CD4-positive, alpha-beta T cell (primary cell): ENCODE results near the gene DNMT1. TPM values are rescaled to one million over a fixed set of nuclear protein-coding genes. Genes with fewer than 3 reads are reported as not detected.
"Not testable (repeated sequence)": the region's sequence is repeated elsewhere in the genome, so short reads cannot be mapped to it uniquely, and the experiment has no call there.

Source experiments
- ATAC-seq: fragments of 200-7000 bp; cut with Tn5 transposase; one replicate; pipeline ENCODE4 v1.10.0; 2022; ENCODE audit warnings: mild to moderate bottlenecking; ENCODE audit not compliant: poor library complexity
- CTCF ChIA-PET: fragments of 350-600 bp; sonication (Branson Sonifier 250); formaldehyde crosslinking; loops from one replicate; lab custom pipeline; 2021; ENCODE audit warnings: antibody characterized with exemption, inconsistent platforms; lab: Charles Lee
- POLR2A ChIA-PET: fragments of 350-600 bp; sonication (Branson Sonifier 250); formaldehyde crosslinking; loops from one replicate; lab custom pipeline; 2021; ENCODE audit warnings: antibody characterized with exemption, inconsistent platforms; lab: Charles Lee
- DNase-seq, 14 experiments: peaks; one replicate each; pipeline ENCODE4 v3.0.0-alpha.2; 2013 to 2020; ENCODE audit warnings: mixed read lengths in 2 of 14
- H3K27ac ChIP-seq, 2 donors: one replicate each; pipeline versions ENCODE4 v1.5.1 to v1.7.0; 2013; ENCODE audit warnings: low read length in 2 of 2, low read depth in 1 of 2, mild to moderate bottlenecking in 1 of 2
- H3K27me3 ChIP-seq, 2 experiments: 1 replicate in 1 of 2; 2 replicates in 1 of 2; pipeline versions ENCODE4 v1.6.1 to v1.7.0; 2013; ENCODE audit warnings: low read length in 2 of 2, control low read depth in 1 of 2, mild to moderate bottlenecking in 1 of 2, moderate library complexity in 1 of 2; ENCODE audit not compliant: insufficient read depth in 2 of 2, control insufficient read depth in 1 of 2
- H3K36me3 ChIP-seq: one replicate; pipeline ENCODE4 v1.6.1; 2013; ENCODE audit warnings: low read length, control low read depth; ENCODE audit not compliant: insufficient read depth
- H3K4me1 ChIP-seq: one replicate; pipeline ENCODE4 v1.6.1; 2013; ENCODE audit warnings: low read length, control low read depth; ENCODE audit not compliant: insufficient read depth
- H3K4me3 ChIP-seq: one replicate; pipeline ENCODE4 v1.5.1; 2013; ENCODE audit warnings: mild to moderate bottlenecking, low read length, moderate library complexity
- H3K9me3 ChIP-seq, 2 experiments: 1 replicate in 1 of 2; 2 replicates in 1 of 2; pipeline versions ENCODE4 v1.6.1 to v1.7.0; 2013; ENCODE audit warnings: low read length in 2 of 2, mild to moderate bottlenecking in 2 of 2, control low read depth in 1 of 2, moderate library complexity in 1 of 2; ENCODE audit not compliant: control insufficient read depth in 1 of 2, insufficient read depth in 1 of 2
- H3K27ac Mint-ChIP-seq: one replicate; pipeline ENCODE4 v1.8.0; 2020; ENCODE audit warnings: mixed read lengths
- H3K27me3 Mint-ChIP-seq: one replicate; pipeline ENCODE4 v1.8.0; 2021; ENCODE audit warnings: mixed read lengths
- H3K36me3 Mint-ChIP-seq: one replicate; pipeline ENCODE4 v1.8.0; 2021; ENCODE audit warnings: low read depth, mixed read lengths
- H3K4me1 Mint-ChIP-seq: one replicate; pipeline ENCODE4 v1.8.0; 2021; ENCODE audit warnings: low read depth, mixed read lengths
- H3K4me3 Mint-ChIP-seq: one replicate; pipeline ENCODE4 v1.8.0; 2020; ENCODE audit warnings: mild to moderate bottlenecking, mixed read lengths
- H3K9me3 Mint-ChIP-seq: one replicate; pipeline ENCODE4 v1.8.0; 2020; ENCODE audit warnings: mixed read lengths
- intact Hi-C, 2 experiments: fragments of 100-400 bp; cut with DNase I in 1 of 2; cut with micrococcal nuclease in 1 of 2; formaldehyde crosslinking; loops; one replicate each; pipeline versions ENCODE4 v1.15.1 to v1.9.0; 2023 to 2025; cut with DNase I, micrococcal nuclease
- total RNA-seq, 174 experiments: library from RNA in 2 of 174; stranded (reverse) in 2 of 174; gene quantifications; one replicate each; pipeline ENCODE4 v1.2.3 and lab custom pipeline; 2021 to 2026
- TF ChIP-seq, protein P1 (sequence below): fragments of 200-600 bp; IDR thresholded peaks from one replicate; pipeline ENCODE4 v1.8.0; 2022; ENCODE audit warnings: antibody characterized with exemption, mild to moderate bottlenecking

DNMT1 gene
- total RNA-seq, 2 experiments from 2014 or later: 159 to 160 TPM

DNA sequence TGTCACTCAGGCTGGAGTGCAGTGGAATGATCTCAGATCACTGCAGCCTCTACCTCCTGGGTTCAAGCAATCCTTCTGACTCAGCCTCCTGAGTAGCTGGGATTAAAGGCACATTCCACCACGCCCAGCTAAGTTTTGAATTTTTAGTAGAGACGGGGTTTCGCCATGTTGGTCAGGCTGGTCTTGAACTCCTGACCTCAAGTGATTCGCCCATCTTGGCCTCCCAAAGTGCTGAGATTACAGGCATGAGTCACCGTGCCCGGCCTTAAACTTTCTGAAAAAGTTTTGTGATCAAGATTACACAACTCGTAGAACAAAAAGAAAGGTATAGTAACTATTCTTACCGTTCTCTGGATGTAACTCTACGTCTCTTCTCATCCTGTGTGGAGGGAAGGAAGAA lies 21.2 kb downstream of the DNMT1 start:
- Histone ChIP-seq H3K27me3 (no peaks in the 10 kb centered on the region), H3K27ac (no peak overlapping the region), H3K9me3 (no peaks in the 10 kb centered on the region), H3K36me3 (peaks cover 79% of the 10 kb centered on the region), H3K4me1 (peaks cover 4% of the 10 kb centered on the region), H3K4me3 (no peak overlapping the region)
- H3K9me3 Mint-ChIP-seq: no peaks in the 10 kb centered on the region
- ATAC-seq (no peak), DNase-seq (no peak)
- intact Hi-C loops: no loop called here
- POLR2A ChIA-PET: no interaction called here
- peaks cover 81% of the 10 kb centered on the region for H3K36me3 Mint-ChIP-seq
- no peak overlapping the region for H3K4me3 Mint-ChIP-seq
- TF ChIP-seq, protein P1, sequence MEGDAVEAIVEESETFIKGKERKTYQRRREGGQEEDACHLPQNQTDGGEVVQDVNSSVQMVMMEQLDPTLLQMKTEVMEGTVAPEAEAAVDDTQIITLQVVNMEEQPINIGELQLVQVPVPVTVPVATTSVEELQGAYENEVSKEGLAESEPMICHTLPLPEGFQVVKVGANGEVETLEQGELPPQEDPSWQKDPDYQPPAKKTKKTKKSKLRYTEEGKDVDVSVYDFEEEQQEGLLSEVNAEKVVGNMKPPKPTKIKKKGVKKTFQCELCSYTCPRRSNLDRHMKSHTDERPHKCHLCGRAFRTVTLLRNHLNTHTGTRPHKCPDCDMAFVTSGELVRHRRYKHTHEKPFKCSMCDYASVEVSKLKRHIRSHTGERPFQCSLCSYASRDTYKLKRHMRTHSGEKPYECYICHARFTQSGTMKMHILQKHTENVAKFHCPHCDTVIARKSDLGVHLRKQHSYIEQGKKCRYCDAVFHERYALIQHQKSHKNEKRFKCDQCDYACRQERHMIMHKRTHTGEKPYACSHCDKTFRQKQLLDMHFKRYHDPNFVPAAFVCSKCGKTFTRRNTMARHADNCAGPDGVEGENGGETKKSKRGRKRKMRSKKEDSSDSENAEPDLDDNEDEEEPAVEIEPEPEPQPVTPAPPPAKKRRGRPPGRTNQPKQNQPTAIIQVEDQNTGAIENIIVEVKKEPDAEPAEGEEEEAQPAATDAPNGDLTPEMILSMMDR: no peak
- H3K27ac Mint-ChIP-seq: no peak overlapping the region
- CTCF ChIA-PET: interaction anchor here (1.1 kb wide), 1 partner anchor 77 kb away, joined by 6 read pairs; no protein-coding TSS in a partner anchor
- peaks cover 1% of the 10 kb centered on the region for H3K4me1 Mint-ChIP-seq
- no peaks in the 10 kb centered on the region for H3K27me3 Mint-ChIP-seq

GRCh38 chr19:10168386-10168948 lies 26.3 kb downstream of the DNMT1 start:
- TF ChIP-seq, protein P1: no peak
- POLR2A ChIA-PET: no interaction called here
- H3K36me3 ChIP-seq: peaks cover 76% of the 10 kb centered on the region
- peaks cover 4% of the 10 kb centered on the region for H3K4me1 ChIP-seq
- H3K4me3 Mint-ChIP-seq: no peak overlapping the region
- H3K4me3 ChIP-seq: no peak overlapping the region
- peaks cover 76% of the 10 kb centered on the region for H3K36me3 Mint-ChIP-seq
- H3K9me3 ChIP-seq: no peaks in the 10 kb centered on the region
- CTCF ChIA-PET: no interaction called here
- ATAC-seq (no peak), DNase-seq (no peak)
- no peaks in the 10 kb centered on the region for H3K27me3 Mint-ChIP-seq
- H3K27ac ChIP-seq: no peak overlapping the region
- no peaks in the 10 kb centered on the region for H3K9me3 Mint-ChIP-seq
- H3K27ac Mint-ChIP-seq: peak overlapping the region; percentile 51
- intact Hi-C loops: no loop called here
- no peaks in the 10 kb centered on the region for H3K27me3 ChIP-seq
- peaks cover 6% of the 10 kb centered on the region for H3K4me1 Mint-ChIP-seq

DNA sequence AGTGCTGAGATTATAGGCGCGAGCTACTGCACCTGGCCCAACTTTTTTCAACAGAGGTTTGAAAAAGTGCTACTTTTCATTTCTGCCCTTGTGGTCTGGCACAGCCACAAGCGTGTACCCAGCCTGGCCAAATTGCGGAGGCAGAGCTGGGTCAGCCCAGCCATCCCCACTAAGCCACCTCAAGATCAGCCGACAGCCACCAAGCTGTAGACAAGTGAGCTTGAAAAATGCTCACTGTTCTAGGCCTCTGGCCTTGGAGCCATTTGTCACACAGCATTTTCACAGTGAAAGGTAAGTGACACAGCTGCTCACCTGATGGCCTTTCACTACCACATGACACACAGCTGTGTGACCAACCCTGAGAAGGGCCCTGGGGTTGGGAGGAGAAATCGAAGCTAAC lies 27.3 kb downstream of the DNMT1 start:
- Mint-ChIP-seq H3K4me1 (peaks cover 6% of the 10 kb centered on the region), H3K4me3 (no peak overlapping the region), H3K9me3 (no peaks in the 10 kb centered on the region), H3K27ac (no peak overlapping the region), H3K27me3 (no peaks in the 10 kb centered on the region), H3K36me3 (peaks cover 76% of the 10 kb centered on the region)
- Histone ChIP-seq H3K4me1 (peaks cover 4% of the 10 kb centered on the region), H3K36me3 (peaks cover 76% of the 10 kb centered on the region), H3K4me3 (no peak overlapping the region), H3K27me3 (no peaks in the 10 kb centered on the region), H3K9me3 (no peaks in the 10 kb centered on the region), H3K27ac (no peak overlapping the region)
- intact Hi-C loops: no loop called here
- ChIA-PET POLR2A (interaction anchor here (0.9 kb wide), 1 partner anchor 24 kb away, joined by 3 read pairs; no protein-coding TSS in a partner anchor), CTCF (interaction anchor here (0.7 kb wide), 1 partner anchor 139 kb away, joined by 3 read pairs; no protein-coding TSS in a partner anchor)
- DNase-seq: no peak
- no peak for ATAC-seq
- TF ChIP-seq, protein P1: no peak

DNA sequence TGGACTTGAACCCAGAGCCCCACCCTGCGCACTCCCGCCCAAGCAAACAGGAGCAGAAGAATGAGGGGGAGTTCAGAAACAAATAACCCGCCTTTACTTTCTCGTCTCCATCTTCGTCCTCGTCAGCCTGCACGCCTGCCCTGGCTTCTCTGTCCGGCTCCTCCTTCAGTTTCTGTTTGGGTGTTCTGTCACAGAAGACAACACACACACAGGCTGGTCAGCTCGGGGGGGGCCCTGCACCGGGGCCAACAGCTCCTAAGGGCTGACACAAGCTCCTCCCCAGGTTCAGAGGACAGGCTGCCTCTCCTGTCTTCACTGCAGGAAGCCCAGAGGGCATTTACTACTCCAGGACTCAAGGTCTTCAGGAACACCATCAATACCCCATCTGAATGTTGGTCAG lies 28.3 kb downstream of the DNMT1 start:
- H3K4me1 Mint-ChIP-seq, H3K9me3 Mint-ChIP-seq, H3K27ac ChIP-seq, ATAC-seq, H3K4me3 ChIP-seq, H3K27ac Mint-ChIP-seq, H3K27me3 ChIP-seq, intact Hi-C loops, H3K4me3 Mint-ChIP-seq, H3K4me1 ChIP-seq, CTCF ChIA-PET, DNase-seq, H3K9me3 ChIP-seq, H3K27me3 Mint-ChIP-seq: not testable (repeated sequence)
- H3K36me3 Mint-ChIP-seq: peaks cover 81% of the 10 kb centered on the region
- POLR2A ChIA-PET: interaction anchor here (0.6 kb wide), 1 partner anchor 188 kb away, joined by 3 read pairs; no protein-coding TSS in a partner anchor
- H3K36me3 ChIP-seq: peaks cover 82% of the 10 kb centered on the region
